GM21423 (cell line): ENCODE results near the gene DISP3.

Experiments used
- ATAC-seq: cut with Tn5 transposase; IDR thresholded peaks from one replicate; pipeline ENCODE4 v1.9.1; 2021; ENCODE audit warnings: mild to moderate bottlenecking, moderate library complexity; ENCODE audit not compliant: unreplicated experiment

Gene DISP3

GRCh38 chr1:11486231-11487009 is 7.5 kb downstream of the DISP3 start:
- no peak for ATAC-seq

GRCh38 chr1:11487196-11487751 is 8.3 kb downstream of the DISP3 start:
- ATAC-seq, result no peak

- ATAC-seq, result no peak
These were observed 9.3 kb downstream of the DISP3 start for GRCh38 chr1:11488201-11488770.

- ATAC-seq, result no peak
These were observed 10.1 kb downstream of the DISP3 start for GRCh38 chr1:11488966-11489625.

GRCh38 chr1:11492235-11492634 is 13.3 kb downstream of the DISP3 start:
- no peak for ATAC-seq

GRCh38 chr1:11493972-11494655 is 15.2 kb downstream of the DISP3 start:
- no peak for ATAC-seq

- no peak for ATAC-seq
These were observed 15.8 kb downstream of the DISP3 start for GRCh38 chr1:11494771-11495170.

- no peak for ATAC-seq
These were observed 16.6 kb downstream of the DISP3 start for GRCh38 chr1:11495579-11495978.

GRCh38 chr1:11496551-11497080 is 17.7 kb downstream of the DISP3 start:
- no peak for ATAC-seq

GRCh38 chr1:11498956-11499594 is 20.1 kb downstream of the DISP3 start:
- ATAC-seq, result no peak

- no peak for ATAC-seq
These were observed 20.8 kb downstream of the DISP3 start for GRCh38 chr1:11499601-11500331.

GRCh38 chr1:11500881-11501280 is 21.9 kb downstream of the DISP3 start:
- ATAC-seq, result no peak

GRCh38 chr1:11501491-11501897 is 22.5 kb downstream of the DISP3 start:
- no peak for ATAC-seq

GRCh38 chr1:11501906-11502485 is 23.0 kb downstream of the DISP3 start:
- ATAC-seq, result no peak

GRCh38 chr1:11502516-11502915 is 23.6 kb downstream of the DISP3 start:
- no peak for ATAC-seq

- ATAC-seq, result no peak
These were observed 25.6 kb downstream of the DISP3 start for GRCh38 chr1:11504599-11504998.

- ATAC-seq, result no peak
These were observed 26.9 kb downstream of the DISP3 start for GRCh38 chr1:11505591-11506538.

- ATAC-seq, result no peak
These were observed 28.4 kb downstream of the DISP3 start for GRCh38 chr1:11507309-11507708.
